SU-DHL-6 (cell line): Measurements from ENCODE around the gene YIPF7.
A peak's percentile ranks its signal among the peaks of the same experiment; 100 is the strongest.

Source experiments
- H2AFZ ChIP-seq: fragments of 200-600 bp; sonication (generic); 2 replicates; pipeline ENCODE4 v1.6.1; 2014; ENCODE audit warnings: low read depth, mild to moderate bottlenecking, moderate library complexity, mixed read lengths, antibody characterized with exemption, low read length; ENCODE audit not compliant: severe bottlenecking
- H3F3A ChIP-seq: fragments of 200-600 bp; shearing (Covaris generic); 2 replicates; pipeline ENCODE4 v1.6.0; 2016; ENCODE audit warnings: antibody characterized with exemption, mild to moderate bottlenecking; ENCODE audit not compliant: insufficient read depth
- H3K27ac ChIP-seq: fragments of 200-600 bp; sonication (generic); 2 replicates; pipeline ENCODE4 v1.5.1; 2016; ENCODE audit warnings: low read depth, mild to moderate bottlenecking, low read length, moderate library complexity, mixed read lengths
- H3K27me3 ChIP-seq: fragments of 200-600 bp; sonication (generic), shearing (Covaris generic); 2 replicates; pipeline ENCODE4 v1.6.0; 2014; ENCODE audit warnings: mild to moderate bottlenecking, low read length
- H3K36me3 ChIP-seq: fragments of 200-600 bp; sonication (generic); 2 replicates; pipeline ENCODE4 v1.6.1; 2014; ENCODE audit warnings: mild to moderate bottlenecking, low read length, mixed read lengths
- H3K4me2 ChIP-seq: fragments of 300-600, 200-600 bp; shearing (Covaris generic), sonication (generic); 2 replicates; pipeline ENCODE4 v1.6.0; 2014; ENCODE audit warnings: low read length, low read depth, mild to moderate bottlenecking; ENCODE audit not compliant: poor library complexity, severe bottlenecking
- H3K4me3 ChIP-seq: fragments of 200-600 bp; sonication (generic); 2 replicates; pipeline ENCODE4 v1.5.1; 2014; ENCODE audit warnings: antibody characterized with exemption, low read length, mild to moderate bottlenecking, mixed read lengths; ENCODE audit not compliant: insufficient read depth, poor library complexity, severe bottlenecking
- H3K79me2 ChIP-seq: fragments of 200-600 bp; sonication (generic); 2 replicates; pipeline ENCODE4 v1.6.1; 2014; ENCODE audit warnings: mild to moderate bottlenecking, low read length, moderate library complexity; ENCODE audit not compliant: insufficient read depth
- H3K9ac ChIP-seq: fragments of 200-600 bp; sonication (generic); 2 replicates; pipeline ENCODE4 v1.7.0; 2014; ENCODE audit warnings: mild to moderate bottlenecking, low read length
- H3K9me2 ChIP-seq: fragments of 200-600 bp; sonication (generic); replicated peaks from 2 replicates; pipeline ENCODE4 v1.6.1; 2014; ENCODE audit warnings: low read length; ENCODE audit not compliant: insufficient read depth
- H3K9me3 ChIP-seq: fragments of 200-600 bp; sonication (generic); 2 replicates; pipeline ENCODE4 v1.6.1; 2014; ENCODE audit warnings: low read length, mixed read lengths; ENCODE audit not compliant: insufficient read depth
- H4K20me1 ChIP-seq: fragments of 200-600 bp; sonication (generic); 2 replicates; pipeline ENCODE4 v1.6.1; 2014; ENCODE audit warnings: low read depth, mild to moderate bottlenecking, antibody characterized with exemption, low read length, moderate library complexity, mixed read lengths
- CTCF ChIP-seq: fragments of 200-600 bp; sonication (generic); IDR thresholded peaks from one replicate; pipeline ENCODE4 v1.5.1; 2017; ENCODE audit warnings: antibody characterized with exemption, mild to moderate bottlenecking, low read length, moderate library complexity; ENCODE audit not compliant: insufficient read depth, poor library complexity, severe bottlenecking
- EZH2phosphoT487 ChIP-seq: fragments of 200-600 bp; sonication (generic), shearing (Covaris generic); conservative IDR thresholded peaks from 2 replicates; pipeline ENCODE4 v1.6.1; 2018; ENCODE audit warnings: mild to moderate bottlenecking, antibody characterized with exemption, low read length, moderate library complexity, mixed read lengths

The YIPF7 gene

GRCh38 chr4:44684648-44685047 is 33.2 kb upstream of the YIPF7 start:
- Histone ChIP-seq H3K4me3 (no peak overlapping the region), H3F3A (peaks cover 13% of the 10 kb centered on the region; the same call in 1 of the 2 replicates), H3K36me3 (peaks cover 68% of the 10 kb centered on the region), H3K27ac (no peak overlapping the region), H3K27me3 (no peaks in the 10 kb centered on the region), H3K9ac (no peak overlapping the region), H2AFZ (no peak overlapping the region), H3K4me2 (no peak overlapping the region), H3K9me3 (no peaks in the 10 kb centered on the region), H3K79me2 (peaks cover 24% of the 10 kb centered on the region), H3K9me2 (no peaks in the 10 kb centered on the region), H4K20me1 (peaks cover 3% of the 10 kb centered on the region; the same call in 1 of the 2 replicates)
- no peak for TF ChIP-seq CTCF
- no peak for TF ChIP-seq EZH2phosphoT487

- H2AFZ ChIP-seq: peak overlapping the region; percentile 97
- H3K36me3 ChIP-seq: peaks cover 26% of the 10 kb centered on the region
- TF ChIP-seq EZH2phosphoT487: no peak
- H3K27ac ChIP-seq: peak overlapping the region; percentile 61
- no peaks in the 10 kb centered on the region for H3K27me3 ChIP-seq
- no peaks in the 10 kb centered on the region for H3K9me2 ChIP-seq
- no peaks in the 10 kb centered on the region; the same call in 1 of the 2 replicates for H4K20me1 ChIP-seq
- peak overlapping the region; percentile 77 for H3K4me3 ChIP-seq
- peak overlapping the region; percentile 91 for H3K4me2 ChIP-seq
- H3K79me2 ChIP-seq: peaks cover 37% of the 10 kb centered on the region
- H3F3A ChIP-seq: peaks cover 9% of the 10 kb centered on the region; the same call in 1 of the 2 replicates
- peak overlapping the region; percentile 86 for H3K9ac ChIP-seq
- no peaks in the 10 kb centered on the region for H3K9me3 ChIP-seq
These were observed 27.6 kb upstream of the YIPF7 start for GRCh38 chr4:44679060-44679459.

GRCh38 chr4:44678094-44679041 is 26.9 kb upstream of the YIPF7 start, which contains the start of gene GUF1:
Gene GUF1, plus strand, starts transcription at chr4:44678420. Its CDS starts 203 bp downstream, at chr4:44678623.
- Histone ChIP-seq H4K20me1 (no peaks in the 10 kb centered on the region; the same call in 1 of the 2 replicates), H3K4me3 (peak within 1 kb of the TSS; percentile 77), H3K79me2 (peaks cover 37% of the 10 kb centered on the region), H3K9ac (peak within 1 kb of the TSS; percentile 86), H3F3A (peaks cover 9% of the 10 kb centered on the region; the same call in 1 of the 2 replicates), H3K9me3 (no peaks in the 10 kb centered on the region), H3K36me3 (peaks cover 19% of the 10 kb centered on the region), H2AFZ (peak within 1 kb of the TSS; percentile 97), H3K4me2 (peak within 1 kb of the TSS; percentile 91), H3K27me3 (no peaks in the 10 kb centered on the region), H3K27ac (peak within 1 kb of the TSS; percentile 61), H3K9me2 (no peaks in the 10 kb centered on the region)
- TF ChIP-seq EZH2phosphoT487 (no peak), CTCF (no peak)
